ENCODE results near the gene NRTN.

NRTN gene

GRCh38 chr19:5800361-5801270, 4.3 kb upstream of the NRTN start:
- no peak overlapping the region for H3K4me3 ChIP-seq (ENCODE audit: low read length)
- TF ChIP-seq, protein P1, sequence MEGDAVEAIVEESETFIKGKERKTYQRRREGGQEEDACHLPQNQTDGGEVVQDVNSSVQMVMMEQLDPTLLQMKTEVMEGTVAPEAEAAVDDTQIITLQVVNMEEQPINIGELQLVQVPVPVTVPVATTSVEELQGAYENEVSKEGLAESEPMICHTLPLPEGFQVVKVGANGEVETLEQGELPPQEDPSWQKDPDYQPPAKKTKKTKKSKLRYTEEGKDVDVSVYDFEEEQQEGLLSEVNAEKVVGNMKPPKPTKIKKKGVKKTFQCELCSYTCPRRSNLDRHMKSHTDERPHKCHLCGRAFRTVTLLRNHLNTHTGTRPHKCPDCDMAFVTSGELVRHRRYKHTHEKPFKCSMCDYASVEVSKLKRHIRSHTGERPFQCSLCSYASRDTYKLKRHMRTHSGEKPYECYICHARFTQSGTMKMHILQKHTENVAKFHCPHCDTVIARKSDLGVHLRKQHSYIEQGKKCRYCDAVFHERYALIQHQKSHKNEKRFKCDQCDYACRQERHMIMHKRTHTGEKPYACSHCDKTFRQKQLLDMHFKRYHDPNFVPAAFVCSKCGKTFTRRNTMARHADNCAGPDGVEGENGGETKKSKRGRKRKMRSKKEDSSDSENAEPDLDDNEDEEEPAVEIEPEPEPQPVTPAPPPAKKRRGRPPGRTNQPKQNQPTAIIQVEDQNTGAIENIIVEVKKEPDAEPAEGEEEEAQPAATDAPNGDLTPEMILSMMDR (conservative IDR thresholded peaks at IDR 0.05; ENCODE audit: low read depth, low read length), result no peak
- no peak for DNase-seq (ENCODE audit: low read depth)

DNA sequence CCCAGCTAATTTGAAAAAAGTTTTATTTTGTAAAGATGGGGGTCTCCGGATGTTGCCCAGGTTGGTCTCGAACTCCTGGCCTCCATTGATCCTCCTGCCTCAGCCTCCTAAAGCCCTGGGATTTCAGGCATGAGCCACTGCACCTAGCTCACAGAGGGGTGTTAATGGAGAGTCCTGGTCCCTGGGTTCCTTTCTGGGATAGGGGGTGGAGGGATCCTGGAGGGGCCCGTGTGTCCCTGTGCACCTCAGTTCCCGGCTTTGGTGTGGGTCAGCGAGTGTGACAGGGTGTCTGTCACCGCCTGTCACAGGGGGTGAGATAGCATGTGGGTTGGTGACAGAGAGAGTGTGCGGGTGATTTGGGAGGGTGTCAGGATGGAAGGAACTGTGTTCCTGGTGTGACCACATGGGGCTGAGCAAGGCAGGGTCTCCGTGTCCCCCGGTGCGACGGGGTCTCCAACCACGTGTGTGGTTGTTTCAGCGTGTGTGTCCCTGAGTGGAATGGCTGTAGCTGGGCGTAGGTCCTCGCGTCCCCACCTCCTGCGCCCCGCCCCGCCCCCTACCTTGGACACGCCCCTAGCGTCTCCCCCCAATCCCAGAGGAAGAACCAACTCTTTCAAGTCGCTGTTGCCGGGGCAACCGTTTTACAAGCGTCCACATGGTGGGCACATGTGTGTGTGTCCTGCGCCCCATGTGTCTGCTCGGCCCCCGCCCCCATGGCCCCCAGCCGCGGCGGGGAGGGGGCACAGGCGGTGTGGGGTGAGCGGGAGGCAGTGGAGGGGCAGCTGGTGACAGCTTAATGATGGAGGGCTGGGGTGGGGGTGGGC, 2.9 kb upstream of the NRTN start:
- TF ChIP-seq, protein P1 (conservative IDR thresholded peaks at IDR 0.05; ENCODE audit: low read depth, low read length), result no peak
- DNase-seq (ENCODE audit: low read depth), result no peak
- H3K4me3 ChIP-seq (ENCODE audit: low read length), result no peak overlapping the region

- no peak for DNase-seq (ENCODE audit: low read depth)
- peak overlapping the region; percentile 33 for H3K4me3 ChIP-seq (ENCODE audit: low read length)
- TF ChIP-seq, protein P1 (conservative IDR thresholded peaks at IDR 0.05; ENCODE audit: low read depth, low read length), result no peak
Measured at GRCh38 chr19:5803441-5803751, 1.5 kb upstream of the NRTN start.

DNA sequence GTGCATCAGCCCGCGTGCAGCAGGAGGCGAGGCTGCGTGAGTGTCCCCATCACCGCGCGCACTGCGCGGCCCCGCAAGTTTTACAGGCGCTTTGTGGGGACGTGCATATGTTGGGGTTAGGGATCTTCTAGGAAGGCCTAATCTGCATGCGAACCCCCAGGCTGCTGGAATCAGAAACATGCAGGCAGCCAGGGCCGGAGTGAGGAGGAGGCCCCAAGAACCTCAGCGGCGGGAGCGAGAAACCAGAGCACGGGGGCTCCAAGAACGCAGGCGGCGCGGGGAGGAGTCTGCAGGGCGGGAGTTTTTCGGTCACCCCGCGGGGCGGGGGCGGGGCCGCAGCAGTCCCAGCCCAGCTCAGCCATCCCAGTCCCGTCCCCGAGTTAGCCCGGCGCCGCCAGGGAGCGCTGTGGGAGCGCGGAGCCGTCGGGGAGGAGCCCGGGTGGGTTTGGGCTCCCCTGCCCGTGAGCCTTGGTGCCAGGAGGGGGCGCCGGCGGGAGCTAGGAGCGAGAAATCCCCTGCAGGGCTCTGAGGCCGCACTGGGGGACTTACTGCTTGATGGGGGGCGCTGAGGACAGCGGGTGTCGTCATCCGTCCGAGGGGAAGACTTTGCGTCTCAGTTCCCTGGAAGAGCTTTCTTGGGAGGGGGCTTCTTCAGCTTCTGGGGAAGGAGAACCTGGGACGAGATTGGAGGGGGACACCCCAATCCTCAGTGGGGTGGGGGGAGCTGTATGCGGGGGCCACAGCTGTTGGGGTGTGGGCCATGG, 933 bp upstream of the NRTN start:
- peak; percentile 40 for DNase-seq (ENCODE audit: low read depth)
- TF ChIP-seq, protein P1 (conservative IDR thresholded peaks at IDR 0.05; ENCODE audit: low read depth, low read length), result peak; percentile 94
- H3K4me3 ChIP-seq (ENCODE audit: low read length), result peak overlapping the region; percentile 33

- TF ChIP-seq, protein P1 (conservative IDR thresholded peaks at IDR 0.05; ENCODE audit: low read depth, low read length), result peak; percentile 74
- no peak for DNase-seq (ENCODE audit: low read depth)
- no peak overlapping the region for H3K4me3 ChIP-seq (ENCODE audit: low read length)
Measured at GRCh38 chr19:5805462-5806132, 730 bp downstream of the NRTN start.

- TF ChIP-seq, protein P1 (conservative IDR thresholded peaks at IDR 0.05; ENCODE audit: low read depth, low read length), result no peak
- no peak overlapping the region for H3K4me3 ChIP-seq (ENCODE audit: low read length)
- no peak for DNase-seq (ENCODE audit: low read depth)
Measured at GRCh38 chr19:5806133-5806489, 1.2 kb downstream of the NRTN start.

Data from retinal pigment epithelial cell (primary cell).